GM18511 (cell line): ENCODE results near the gene CDC42EP4.
A peak's percentile ranks its signal among the peaks of the same experiment; 100 is the strongest.
"Not testable (repeated sequence)": the region's sequence is repeated elsewhere in the genome, so short reads cannot be mapped to it uniquely, and the experiment has no call there.

Experiments used
- ATAC-seq: cut with Tn5 transposase; IDR thresholded peaks from one replicate; pipeline ENCODE4 v1.9.1; 2021; ENCODE audit warnings: mild to moderate bottlenecking, moderate library complexity; ENCODE audit not compliant: unreplicated experiment

CDC42EP4 gene

GRCh38 chr17:73281928-73282327 is 29.9 kb downstream of the CDC42EP4 start:
- peak; percentile 98 for ATAC-seq

- no peak for ATAC-seq
These were observed 31.6 kb downstream of the CDC42EP4 start for GRCh38 chr17:73280191-73280590.

DNA sequence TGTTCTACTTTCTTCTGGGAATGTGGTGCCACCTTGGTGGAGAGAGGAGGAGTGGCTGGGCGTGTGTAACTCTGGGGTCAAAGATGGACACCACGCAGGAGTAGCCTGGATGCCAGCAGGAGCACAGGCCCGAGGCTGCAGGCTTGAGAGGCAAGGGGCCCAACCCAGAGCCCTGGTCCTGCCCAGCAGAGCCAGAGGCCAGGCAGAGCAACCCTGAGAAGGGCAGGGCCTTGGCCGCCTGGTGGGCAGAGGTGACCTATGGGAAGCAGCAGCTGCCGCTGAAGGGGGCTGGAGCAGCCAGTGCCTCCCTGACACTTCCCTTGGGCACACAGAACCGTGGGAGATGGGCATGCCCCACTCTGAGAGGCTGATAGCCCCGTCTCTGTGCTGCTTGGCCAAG is 32.1 kb downstream of the CDC42EP4 start:
- no peak for ATAC-seq

DNA sequence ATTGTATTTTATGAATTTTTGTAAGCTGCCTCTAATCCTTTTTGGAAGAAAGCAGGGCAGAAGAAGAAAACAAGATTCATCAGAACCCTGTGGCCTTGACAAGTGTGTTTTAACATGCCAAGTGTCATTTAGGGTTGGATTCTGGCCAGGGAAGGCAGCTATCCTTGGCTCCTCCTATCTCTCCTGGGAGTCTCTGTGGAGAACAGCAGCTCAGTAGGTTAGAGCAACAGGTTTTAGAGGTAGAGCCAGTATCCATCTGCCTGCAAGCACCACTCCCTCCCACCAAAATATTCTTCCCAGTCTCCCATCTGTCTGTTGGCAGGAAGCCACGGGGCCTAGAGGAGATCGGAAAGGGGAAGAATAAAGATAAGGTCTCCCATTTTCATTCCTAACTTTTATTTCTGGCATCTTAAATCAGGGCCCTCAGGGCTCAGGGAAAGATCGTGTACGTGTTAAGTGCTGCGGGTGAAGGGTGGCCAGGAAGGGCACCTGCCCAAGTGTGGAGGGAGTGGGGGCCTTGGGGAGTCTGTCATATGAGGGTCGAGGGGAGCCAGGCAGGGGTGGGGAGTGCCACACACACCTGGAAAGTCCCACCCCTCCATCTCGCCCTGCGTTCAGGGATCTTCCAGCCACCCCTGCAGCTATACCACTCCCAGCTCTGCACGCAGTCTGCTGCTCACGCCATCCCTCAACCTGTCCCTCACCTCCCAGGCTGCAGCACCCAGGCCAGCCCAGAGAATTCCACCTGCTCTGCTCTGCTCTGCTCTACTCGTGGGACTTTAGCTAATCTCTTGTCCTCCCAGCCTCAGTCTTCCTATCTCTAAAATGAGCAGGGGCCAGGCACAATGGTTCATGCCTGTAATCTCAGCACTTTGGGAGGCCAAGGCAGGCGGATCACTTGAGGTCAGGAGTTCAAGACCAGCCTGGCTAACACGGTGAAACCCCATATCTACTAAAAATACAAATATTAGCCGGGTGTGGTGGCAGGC is 33.0 kb downstream of the CDC42EP4 start:
- no peak for ATAC-seq

DNA sequence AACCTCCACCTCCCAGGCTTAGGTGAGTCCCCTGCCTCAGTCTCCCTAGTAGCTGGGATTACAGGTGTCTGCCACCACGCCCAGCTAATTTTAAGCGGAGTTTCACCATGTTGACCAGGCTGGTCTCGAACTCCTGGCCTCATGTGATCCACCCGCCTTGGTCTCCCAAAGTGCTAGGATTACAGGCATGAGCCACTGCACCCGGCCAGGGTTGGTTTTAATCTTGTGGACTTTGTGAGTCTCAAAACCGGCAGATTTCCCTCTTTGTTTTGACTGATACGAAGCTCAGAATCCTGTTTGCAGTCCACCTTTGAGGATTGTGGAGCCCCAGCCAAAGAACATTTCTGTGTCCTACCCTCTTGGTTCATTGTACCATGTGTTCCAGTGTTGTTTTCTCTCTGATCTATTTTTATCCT is 33.7 kb downstream of the CDC42EP4 start:
- no peak for ATAC-seq

- ATAC-seq, result no peak
These were observed 37.3 kb downstream of the CDC42EP4 start for GRCh38 chr17:73274490-73274889.

- ATAC-seq, result no peak
These were observed 38.9 kb downstream of the CDC42EP4 start for GRCh38 chr17:73272906-73273218.

GRCh38 chr17:73271072-73271471 is 40.7 kb downstream of the CDC42EP4 start:
- ATAC-seq, result peak; percentile 98

- no peak for ATAC-seq
These were observed 42.0 kb downstream of the CDC42EP4 start for GRCh38 chr17:73269791-73270190.

DNA sequence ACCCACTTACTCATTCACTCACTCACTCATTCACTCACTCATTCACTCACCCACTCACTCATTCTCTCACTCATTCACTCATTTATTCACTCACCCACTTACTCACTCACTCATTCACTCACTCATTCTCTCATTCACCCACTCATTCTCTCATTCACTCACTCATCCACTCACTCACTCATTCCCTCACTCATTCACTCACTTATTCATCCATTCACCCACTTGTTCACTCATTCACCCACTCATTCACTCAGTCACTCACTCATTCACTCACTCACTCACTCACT is 42.5 kb downstream of the CDC42EP4 start:
- no peak for ATAC-seq

- ATAC-seq, result no peak
These were observed 43.0 kb downstream of the CDC42EP4 start for GRCh38 chr17:73268582-73269328.

GRCh38 chr17:73267648-73268537 is 43.9 kb downstream of the CDC42EP4 start:
- no peak for ATAC-seq

GRCh38 chr17:73266796-73267195 is 45.0 kb downstream of the CDC42EP4 start:
- ATAC-seq, result no peak

DNA sequence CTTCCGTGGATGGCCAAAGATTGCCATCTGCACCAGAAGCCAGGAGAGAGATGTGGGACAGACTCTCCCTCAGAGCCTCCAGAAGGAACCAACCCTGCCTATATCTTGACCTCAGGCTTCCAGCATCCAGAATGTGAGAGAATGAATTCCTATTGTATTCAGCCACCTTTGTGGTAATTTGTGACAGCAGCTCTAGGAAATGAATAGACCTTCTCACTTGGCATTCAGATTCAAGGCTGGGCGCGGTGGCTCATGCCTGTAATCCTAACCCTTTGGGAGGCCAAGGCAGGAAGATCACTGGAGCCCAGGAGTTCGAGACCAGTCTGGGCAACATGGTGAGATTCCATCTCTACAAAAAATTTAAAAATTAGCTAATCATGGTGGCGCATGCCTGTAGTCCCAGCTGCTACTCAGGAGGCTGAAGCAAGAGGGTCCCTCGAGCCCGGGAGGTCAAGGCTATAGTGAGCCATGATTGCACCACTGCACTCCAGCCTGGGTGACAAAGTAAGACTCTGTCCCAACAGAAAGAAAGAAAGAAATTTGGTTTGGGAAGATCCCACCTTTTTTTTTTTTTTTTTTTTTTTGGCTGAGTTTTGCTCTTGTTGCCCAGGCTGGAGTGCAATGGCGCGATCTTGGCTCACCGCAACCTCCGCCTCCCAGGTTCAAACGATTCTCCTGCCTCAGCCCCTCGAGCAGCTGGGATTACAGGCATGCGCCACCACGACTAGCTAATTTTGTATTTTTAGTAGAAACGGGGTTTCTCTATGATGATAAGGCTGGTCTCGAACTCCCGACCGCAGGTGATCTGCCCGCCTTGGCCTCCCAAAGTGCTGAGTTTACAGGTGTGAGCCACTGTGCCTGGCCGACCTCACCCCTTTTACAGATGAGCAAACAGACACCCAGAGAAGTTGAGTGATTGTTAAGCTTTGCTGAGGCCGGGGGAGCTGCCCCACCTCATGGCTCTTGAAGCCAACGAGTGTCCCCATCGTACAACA is 45.9 kb downstream of the CDC42EP4 start:
- no peak for ATAC-seq

DNA sequence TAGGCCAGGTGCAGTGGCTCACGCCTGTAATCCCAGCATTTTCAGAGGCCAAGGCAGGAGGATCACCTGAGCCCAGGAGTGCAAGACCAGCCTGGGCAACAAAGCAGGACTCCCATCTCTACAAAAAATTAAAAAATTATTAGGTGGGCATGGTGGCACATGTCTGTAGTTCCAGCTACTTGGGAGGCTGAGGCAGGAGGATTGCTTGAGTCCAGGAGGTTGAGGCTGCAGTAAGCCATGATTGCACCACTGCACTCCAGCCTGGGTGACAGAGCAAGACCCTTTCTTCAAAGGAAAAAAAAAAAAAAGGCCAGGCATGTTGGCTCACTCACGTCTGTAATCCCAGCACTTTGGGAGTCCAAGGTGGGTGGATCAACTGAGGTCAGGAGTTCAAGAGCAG is 47.4 kb downstream of the CDC42EP4 start:
- not testable (repeated sequence) for ATAC-seq

DNA sequence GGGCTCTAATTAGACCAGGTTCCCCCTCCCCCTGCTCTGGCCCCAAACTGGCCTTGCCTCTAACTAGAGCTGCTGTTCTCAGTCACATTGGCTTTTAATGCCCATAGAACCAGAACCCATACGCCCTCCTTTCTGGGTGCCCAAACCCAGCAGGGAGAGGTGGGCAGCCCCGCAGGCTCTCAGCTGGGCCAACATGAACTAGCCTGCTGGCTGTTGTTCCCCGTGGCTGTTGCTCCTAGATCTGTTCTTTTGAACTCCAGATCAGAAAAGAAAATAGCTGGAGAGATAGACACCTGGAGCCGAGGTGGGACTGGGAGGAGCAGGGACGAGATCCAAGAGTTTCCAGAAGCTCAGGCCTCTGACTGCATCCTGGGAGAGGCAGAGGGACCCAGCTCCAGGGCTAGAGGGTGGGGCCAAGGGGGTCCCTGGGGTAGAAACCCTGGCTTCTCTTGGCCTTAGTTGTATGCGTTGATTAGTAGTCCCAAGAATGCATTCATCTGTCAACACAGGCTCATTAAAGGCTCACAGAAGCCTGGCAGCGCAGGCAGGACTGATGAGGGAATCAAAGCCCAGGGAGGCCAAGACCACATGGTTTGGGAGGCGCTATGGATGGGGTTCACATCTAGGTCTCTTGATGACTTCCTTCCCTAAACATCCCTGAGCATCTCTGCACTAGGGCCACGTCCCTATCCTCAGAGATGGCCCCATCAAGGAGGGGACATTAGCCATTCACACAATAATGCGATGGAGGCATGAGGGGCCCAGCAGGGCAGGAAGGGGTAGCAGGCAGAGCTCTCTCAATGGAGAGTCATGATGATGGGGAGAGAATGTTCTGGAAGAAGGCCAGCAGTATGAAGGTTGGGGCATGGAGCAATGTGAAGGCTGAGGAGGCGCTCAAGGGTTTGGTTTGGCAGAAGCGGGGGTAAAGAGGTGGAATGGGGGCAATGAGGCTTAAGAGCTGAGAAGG is 48.8 kb downstream of the CDC42EP4 start:
- no peak for ATAC-seq

GRCh38 chr17:73261952-73262675 is 49.7 kb downstream of the CDC42EP4 start:
- no peak for ATAC-seq

- ATAC-seq, result no peak
These were observed 50.2 kb downstream of the CDC42EP4 start, which contains the start of gene CPSF4L for GRCh38 chr17:73261617-73261951. TSS of gene CPSF4L (minus strand) at chr17:73261880. CDS start at chr17:73261818, 62 bp downstream.
